ENCODE measurements around the gene CDH13.

- TF ChIP-seq TCF4 (CRISPR knock-in tag; IDR thresholded peaks at IDR 0.05; ENCODE audit: borderline replicate concordance) (no peak), PPARA (CRISPR knock-in tag; IDR thresholded peaks at IDR 0.05; ENCODE audit: borderline replicate concordance) (no peak), RARB (CRISPR knock-in tag; IDR thresholded peaks at IDR 0.05) (no peak), SNAI2 (CRISPR knock-in tag; IDR thresholded peaks at IDR 0.05) (no peak), ZNF565 (CRISPR knock-in tag; conservative IDR thresholded peaks at IDR 0.05; ENCODE audit: low read depth) (no peak), ZFP30 (CRISPR knock-in tag; IDR thresholded peaks at IDR 0.05) (no peak)
- TF ChIP-seq, protein P1, sequence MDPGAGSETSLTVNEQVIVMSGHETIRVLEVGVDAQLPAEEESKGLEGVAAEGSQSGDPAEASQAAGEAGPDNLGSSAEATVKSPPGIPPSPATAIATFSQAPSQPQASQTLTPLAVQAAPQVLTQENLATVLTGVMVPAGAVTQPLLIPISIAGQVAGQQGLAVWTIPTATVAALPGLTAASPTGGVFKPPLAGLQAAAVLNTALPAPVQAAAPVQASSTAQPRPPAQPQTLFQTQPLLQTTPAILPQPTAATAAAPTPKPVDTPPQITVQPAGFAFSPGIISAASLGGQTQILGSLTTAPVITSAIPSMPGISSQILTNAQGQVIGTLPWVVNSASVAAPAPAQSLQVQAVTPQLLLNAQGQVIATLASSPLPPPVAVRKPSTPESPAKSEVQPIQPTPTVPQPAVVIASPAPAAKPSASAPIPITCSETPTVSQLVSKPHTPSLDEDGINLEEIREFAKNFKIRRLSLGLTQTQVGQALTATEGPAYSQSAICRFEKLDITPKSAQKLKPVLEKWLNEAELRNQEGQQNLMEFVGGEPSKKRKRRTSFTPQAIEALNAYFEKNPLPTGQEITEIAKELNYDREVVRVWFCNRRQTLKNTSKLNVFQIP (CRISPR knock-in tag; IDR thresholded peaks at IDR 0.05; ENCODE audit: borderline replicate concordance, low read depth): no peak
- TF ChIP-seq, protein P2, sequence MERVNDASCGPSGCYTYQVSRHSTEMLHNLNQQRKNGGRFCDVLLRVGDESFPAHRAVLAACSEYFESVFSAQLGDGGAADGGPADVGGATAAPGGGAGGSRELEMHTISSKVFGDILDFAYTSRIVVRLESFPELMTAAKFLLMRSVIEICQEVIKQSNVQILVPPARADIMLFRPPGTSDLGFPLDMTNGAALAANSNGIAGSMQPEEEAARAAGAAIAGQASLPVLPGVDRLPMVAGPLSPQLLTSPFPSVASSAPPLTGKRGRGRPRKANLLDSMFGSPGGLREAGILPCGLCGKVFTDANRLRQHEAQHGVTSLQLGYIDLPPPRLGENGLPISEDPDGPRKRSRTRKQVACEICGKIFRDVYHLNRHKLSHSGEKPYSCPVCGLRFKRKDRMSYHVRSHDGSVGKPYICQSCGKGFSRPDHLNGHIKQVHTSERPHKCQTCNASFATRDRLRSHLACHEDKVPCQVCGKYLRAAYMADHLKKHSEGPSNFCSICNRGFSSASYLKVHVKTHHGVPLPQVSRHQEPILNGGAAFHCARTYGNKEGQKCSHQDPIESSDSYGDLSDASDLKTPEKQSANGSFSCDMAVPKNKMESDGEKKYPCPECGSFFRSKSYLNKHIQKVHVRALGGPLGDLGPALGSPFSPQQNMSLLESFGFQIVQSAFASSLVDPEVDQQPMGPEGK (CRISPR knock-in tag; IDR thresholded peaks at IDR 0.05; ENCODE audit: borderline replicate concordance): no peak
- TF ChIP-seq, protein P3, sequence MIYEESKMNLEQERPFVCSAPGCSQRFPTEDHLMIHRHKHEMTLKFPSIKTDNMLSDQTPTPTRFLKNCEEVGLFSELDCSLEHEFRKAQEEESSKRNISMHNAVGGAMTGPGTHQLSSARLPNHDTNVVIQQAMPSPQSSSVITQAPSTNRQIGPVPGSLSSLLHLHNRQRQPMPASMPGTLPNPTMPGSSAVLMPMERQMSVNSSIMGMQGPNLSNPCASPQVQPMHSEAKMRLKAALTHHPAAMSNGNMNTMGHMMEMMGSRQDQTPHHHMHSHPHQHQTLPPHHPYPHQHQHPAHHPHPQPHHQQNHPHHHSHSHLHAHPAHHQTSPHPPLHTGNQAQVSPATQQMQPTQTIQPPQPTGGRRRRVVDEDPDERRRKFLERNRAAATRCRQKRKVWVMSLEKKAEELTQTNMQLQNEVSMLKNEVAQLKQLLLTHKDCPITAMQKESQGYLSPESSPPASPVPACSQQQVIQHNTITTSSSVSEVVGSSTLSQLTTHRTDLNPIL (CRISPR knock-in tag; IDR thresholded peaks at IDR 0.05; ENCODE audit: low read depth): no peak
These were observed 781.2 kb downstream of the CDH13 start for GRCh38 chr16:83407928-83408327.

Measured in SK-N-SH treated with all-trans-retinoic acid at 6 μM for 48 hours (cell line).